Psoas muscle (tissue), 8 donors: ENCODE measurements around the gene EPHB1. TPM values are rescaled to one million over a fixed set of nuclear protein-coding genes. Genes with fewer than 3 reads are reported as not detected.
A peak's percentile ranks its signal among the peaks of the same experiment; 100 is the strongest.
"Not testable (repeated sequence)": the region's sequence is repeated elsewhere in the genome, so short reads cannot be mapped to it uniquely, and the experiment has no call there.

Experiments used
- ATAC-seq, 4 donors: fragments of 200-7000 bp; cut with Tn5 transposase; one replicate each; pipeline ENCODE4 v1.9.1; 2020; ENCODE audit warnings: moderate library complexity in 3 of 4, mild to moderate bottlenecking in 2 of 4
- DNase-seq, 2 donors: peaks; one replicate each; pipeline ENCODE4 v3.0.0-alpha.2; 2020
- H3K27ac ChIP-seq: fragments of 200-600 bp; one replicate; pipeline ENCODE4 v1.8.0; 2022
- H3K27me3 ChIP-seq, 3 donors: fragments of 200-600 bp in 1 of 3; one replicate each; pipeline versions ENCODE4 v1.6.1 to v1.8.0; 2013 to 2022; ENCODE audit warnings: low read length in 2 of 3, mild to moderate bottlenecking in 2 of 3, moderate library complexity in 1 of 3; ENCODE audit not compliant: insufficient read depth in 3 of 3
- H3K36me3 ChIP-seq, 2 donors: fragments of 200-600 bp in 1 of 2; one replicate each; pipeline versions ENCODE4 v1.6.1 to v1.8.0; 2013 to 2022; ENCODE audit warnings: low read depth in 1 of 2, mild to moderate bottlenecking in 1 of 2, moderate library complexity in 1 of 2; ENCODE audit not compliant: insufficient read depth in 1 of 2
- H3K4me1 ChIP-seq: fragments of 200-600 bp; one replicate; pipeline ENCODE4 v1.8.0; 2022
- H3K4me3 ChIP-seq: fragments of 200-600 bp; one replicate; pipeline ENCODE4 v1.8.0; 2022; ENCODE audit warnings: mild to moderate bottlenecking
- H3K9me3 ChIP-seq: fragments of 200-600 bp; one replicate; pipeline ENCODE4 v1.8.0; 2022
- CTCF ChIP-seq: fragments of 200-600 bp; IDR thresholded peaks from one replicate; pipeline ENCODE4 v1.8.0; 2022; ENCODE audit warnings: antibody characterized with exemption
- WGBS, 3 donors: extraction: QIAGEN DNeasy Blood & Tissue Kit; methylation state at CpG; one replicate each; pipeline versions ENCODE4 v1.1.6 to v1.1.7; 2013; 5-methylcytosine and 5-hydroxymethylcytosine counted together
- intact Hi-C, 2 donors: fragments of 100-400 bp; cut with DNase I; formaldehyde crosslinking; loops; one replicate each; pipeline versions ENCODE4 v1.11.0 to v1.14.2; 2022
- polyA plus RNA-seq, 3 donors: library from polyadenylated mRNA; stranded (reverse); fragments of 200-250 nt; gene quantifications; one replicate each; pipeline ENCODE4 v1.2.3, GENCODE V29; 2013
- total RNA-seq, 4 donors: library from RNA; stranded (reverse); fragmentation: NEBNext Ultra II Directional in 2 of 4; extraction: Animal tissue kit (Norgen Biotek cat#: 25700) in 2 of 4; gene quantifications; one replicate each; pipeline versions ENCODE4 v1.2.1 to v1.2.4, GENCODE V29; 2021 to 2023
- donor health status: healthy with polysubstance abuse.
- donor health status: DM: no; HTN: no; CAD: no; lungs with moderate emphysema.
- donor health status: Bipolar disorder and iron deficiency.
- donor health status: healthy.
- donor health status: DM: yes; HTN: yes; CAD: no.
- donor health status: DM: no; HTN: no; CAD: no.
- donor health status: DM: no; HTN: no; CAD: no.
- donor health status: DM: yes; HTN: yes; CAD: no.

The EPHB1 gene
- total and polyA plus RNA-seq, 7 donors: 0.85 to 6.3 (median 2.0) TPM

DNA sequence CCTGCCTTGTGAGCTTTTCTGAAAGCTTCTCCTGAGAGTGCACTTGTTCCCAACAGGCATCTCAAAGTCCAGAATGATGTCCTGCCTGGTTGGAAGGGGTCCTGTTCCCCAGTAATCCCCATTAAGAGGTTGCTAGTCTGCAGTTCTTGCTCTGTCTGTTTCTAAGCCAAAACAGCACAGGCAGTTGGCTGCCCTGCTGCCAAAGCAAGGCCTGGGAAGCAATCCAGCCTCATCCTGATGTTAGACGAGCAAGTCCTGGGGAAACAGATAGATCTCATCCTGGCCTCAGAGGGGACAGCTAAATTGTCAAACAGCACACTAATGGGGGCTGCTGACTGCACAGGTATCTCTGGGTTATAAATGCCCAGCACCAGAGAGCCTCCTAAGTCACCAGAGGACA lies 198.0 kb downstream of the EPHB1 start:
- WGBS, 3 donors: 22 to 36% (median 23%) methylated on average over 1 of the region's 1 CpG
- Histone ChIP-seq H3K4me3 (no peak overlapping the region), H3K36me3 (no peaks in the 10 kb centered on the region), H3K27ac (no peak overlapping the region), H3K4me1 (peaks cover 4% of the 10 kb centered on the region), H3K9me3 (no peaks in the 10 kb centered on the region), H3K27me3 (no peaks in the 10 kb centered on the region)
- no peak for TF ChIP-seq CTCF
- DNase-seq (no peak), ATAC-seq (no peak)
- intact Hi-C loops: no loop called here

GRCh38 chr3:134998158-134998557 lies 203.1 kb downstream of the EPHB1 start:
- no peak for TF ChIP-seq CTCF
- Histone ChIP-seq H3K4me3 (no peak overlapping the region), H3K4me1 (no peaks in the 10 kb centered on the region), H3K27ac (no peak overlapping the region), H3K27me3 (no peaks in the 10 kb centered on the region), H3K36me3 (no peaks in the 10 kb centered on the region), H3K9me3 (no peaks in the 10 kb centered on the region)
- ATAC-seq: no peak
- no peak for DNase-seq
- intact Hi-C loops: no loop called here

GRCh38 chr3:134998855-134999254 lies 203.8 kb downstream of the EPHB1 start:
- H3K4me1 ChIP-seq: no peaks in the 10 kb centered on the region
- intact Hi-C loops: no loop called here
- WGBS, 3 donors: 71 to 79% (median 73%) methylated on average over 3 of the region's 3 CpGs
- H3K27ac ChIP-seq: no peak overlapping the region
- no peak for DNase-seq
- H3K4me3 ChIP-seq: no peak overlapping the region
- H3K27me3 ChIP-seq: no peaks in the 10 kb centered on the region
- H3K9me3 ChIP-seq: no peaks in the 10 kb centered on the region
- no peaks in the 10 kb centered on the region for H3K36me3 ChIP-seq
- TF ChIP-seq CTCF: no peak
- no peak for ATAC-seq

GRCh38 chr3:135000465-135000864 lies 205.4 kb downstream of the EPHB1 start:
- H3K4me1 ChIP-seq: no peaks in the 10 kb centered on the region
- H3K27ac ChIP-seq: no peak overlapping the region
- no peaks in the 10 kb centered on the region for H3K27me3 ChIP-seq
- H3K4me3 ChIP-seq: no peak overlapping the region
- TF ChIP-seq CTCF: no peak
- no peaks in the 10 kb centered on the region for H3K36me3 ChIP-seq
- DNase-seq: no peak
- intact Hi-C loops: no loop called here
- WGBS, 3 donors: 56 to 60% (median 57%) methylated on average over 4 of the region's 4 CpGs
- ATAC-seq: peak in 1 of 4 donors; percentile 45
- H3K9me3 ChIP-seq: no peaks in the 10 kb centered on the region

GRCh38 chr3:135005616-135006015 lies 210.6 kb downstream of the EPHB1 start:
- H3K9me3 ChIP-seq, H3K4me1 ChIP-seq, intact Hi-C loops, H3K4me3 ChIP-seq, ATAC-seq, H3K27ac ChIP-seq, DNase-seq, H3K27me3 ChIP-seq, H3K36me3 ChIP-seq: not testable (repeated sequence)
- WGBS, 3 donors: 97 to 99% (median 97%) methylated on average over 10 to 18 of the region's 19 CpGs
